Anterior cingulate cortex (tissue), 58 donors: ENCODE data around the gene SELENOV.
A peak's percentile ranks its signal among the peaks of the same experiment; 100 is the strongest.

Source experiments
- DNase-seq, 58 donors: peaks; one replicate each; lab custom pipeline; 2025; lab: John Stamatoyannopoulos, UW

The SELENOV gene

DNA sequence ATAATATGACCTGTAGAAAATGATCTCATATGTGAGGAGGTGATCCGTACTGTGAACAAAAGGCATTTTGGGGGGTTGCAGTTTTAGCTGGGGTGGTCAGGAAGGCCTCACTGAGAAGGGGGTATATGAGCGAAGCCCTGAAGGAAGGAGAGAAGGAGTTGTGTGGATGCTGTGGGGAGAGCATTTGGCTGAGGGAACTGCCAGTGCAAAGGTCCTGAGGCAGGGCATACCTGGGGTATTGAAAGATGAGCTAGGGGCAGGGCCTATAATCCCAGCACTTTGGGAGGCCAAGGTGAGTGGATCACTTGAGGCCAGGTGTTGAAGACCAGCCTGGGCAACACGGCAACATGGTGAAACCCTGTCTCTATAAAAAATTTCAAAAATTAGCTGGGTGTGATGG lies 2.5 kb downstream of the SELENOV start:
- no peak for DNase-seq

DNA sequence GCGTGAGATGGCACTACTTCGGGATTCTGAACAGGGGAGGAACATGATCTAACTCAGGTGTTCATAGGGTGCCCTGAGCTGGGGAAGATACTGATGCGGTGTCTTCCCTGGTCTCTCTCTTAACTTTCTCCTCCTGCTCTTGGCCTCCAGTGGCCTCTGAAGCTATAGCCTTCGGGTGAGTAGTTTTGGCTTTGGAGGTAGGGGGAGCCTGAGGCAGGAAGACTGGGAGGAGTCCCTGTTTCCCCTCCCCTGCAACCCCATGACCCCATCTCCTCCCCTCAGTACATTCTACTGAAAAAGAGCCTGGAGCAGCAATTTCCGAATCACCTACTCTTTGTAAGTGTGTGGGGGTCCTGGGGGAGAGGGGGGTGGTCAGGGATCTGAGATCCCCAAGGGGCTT lies 3.5 kb downstream of the SELENOV start:
- DNase-seq: no peak

DNA sequence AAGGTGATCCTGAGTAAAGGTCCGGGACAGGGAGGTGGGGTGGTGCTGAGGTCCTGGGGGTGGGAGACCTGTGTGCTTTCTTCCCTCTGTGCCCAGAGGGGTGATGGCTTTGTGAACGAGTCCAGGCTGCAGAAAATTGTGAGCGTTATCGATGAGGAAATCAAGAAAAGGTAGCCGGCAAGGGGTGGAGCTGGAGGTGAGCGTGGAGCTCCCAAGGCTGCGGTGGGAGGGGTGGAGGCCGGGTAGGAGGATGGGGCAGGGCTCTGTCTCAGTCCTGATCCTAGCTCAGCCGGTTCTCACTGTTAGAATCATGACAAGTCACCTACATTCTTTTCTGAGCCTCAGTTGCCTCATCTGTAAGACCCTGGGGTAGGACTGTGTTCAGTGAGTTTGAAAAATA lies 4.0 kb downstream of the SELENOV start:
- DNase-seq: no peak

DNA sequence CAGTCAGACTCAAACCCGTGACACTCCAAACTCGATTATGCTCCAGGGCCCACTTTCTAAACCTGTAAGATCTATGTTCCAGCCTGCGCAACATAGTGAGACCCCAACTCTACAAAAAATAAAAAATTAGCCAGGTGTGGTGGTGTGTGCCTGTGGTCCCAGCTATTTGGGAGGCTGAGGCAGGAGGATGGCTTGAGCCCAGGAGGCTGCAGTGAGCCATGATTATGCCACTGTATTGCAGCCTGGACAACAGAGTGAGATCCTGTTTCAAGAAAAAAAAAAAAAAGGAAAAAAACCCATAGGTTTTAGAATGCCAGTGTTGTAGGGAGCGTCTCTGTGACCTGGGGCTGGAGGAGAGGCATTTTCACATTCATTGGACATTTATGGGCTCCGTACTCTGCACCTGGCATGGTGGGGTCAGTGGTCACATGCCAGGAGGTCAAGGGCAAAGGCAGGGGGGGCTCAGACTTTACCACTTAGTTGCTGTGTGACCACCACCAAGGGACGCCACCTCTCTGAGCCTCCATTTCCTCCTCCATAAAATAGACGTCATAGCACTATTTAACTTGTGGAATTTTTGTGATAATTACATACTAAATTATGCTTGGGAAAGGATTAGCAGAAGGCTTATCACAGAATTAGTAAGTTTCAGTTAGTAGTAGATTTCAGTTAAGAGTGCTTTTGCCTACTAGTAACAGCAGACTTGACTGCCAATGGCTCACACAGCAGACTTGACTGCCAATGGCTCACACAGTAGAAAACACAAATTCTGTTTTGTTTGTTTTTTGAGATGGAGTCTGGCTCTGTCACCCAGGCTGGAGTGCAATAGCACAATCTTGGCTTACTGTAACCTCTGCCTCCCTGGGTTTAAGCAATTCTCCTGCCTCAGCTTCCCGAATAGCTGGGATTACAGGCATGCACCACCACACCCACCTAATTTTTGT lies 5.9 kb downstream of the SELENOV start:
- no peak for DNase-seq

DNA sequence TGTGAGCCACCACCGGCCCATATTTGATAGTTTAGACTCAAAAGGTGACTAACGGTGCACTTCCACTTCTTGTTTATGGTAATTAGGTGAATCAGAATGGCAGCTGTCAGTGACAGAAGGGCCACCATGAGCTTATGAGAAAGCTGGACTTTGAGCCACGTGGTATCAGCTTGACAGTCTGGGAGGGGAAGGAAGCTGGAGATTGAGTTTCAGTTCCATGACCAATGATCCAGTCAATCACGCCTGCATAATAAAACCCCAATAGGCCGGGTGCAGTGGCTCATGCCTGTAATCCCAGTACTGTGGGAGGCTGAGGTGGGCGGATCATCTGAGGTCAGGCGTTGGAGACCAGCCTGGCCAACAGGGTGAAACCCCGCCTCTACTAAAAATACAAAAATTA lies 9.6 kb downstream of the SELENOV start:
- DNase-seq: no peak

DNA sequence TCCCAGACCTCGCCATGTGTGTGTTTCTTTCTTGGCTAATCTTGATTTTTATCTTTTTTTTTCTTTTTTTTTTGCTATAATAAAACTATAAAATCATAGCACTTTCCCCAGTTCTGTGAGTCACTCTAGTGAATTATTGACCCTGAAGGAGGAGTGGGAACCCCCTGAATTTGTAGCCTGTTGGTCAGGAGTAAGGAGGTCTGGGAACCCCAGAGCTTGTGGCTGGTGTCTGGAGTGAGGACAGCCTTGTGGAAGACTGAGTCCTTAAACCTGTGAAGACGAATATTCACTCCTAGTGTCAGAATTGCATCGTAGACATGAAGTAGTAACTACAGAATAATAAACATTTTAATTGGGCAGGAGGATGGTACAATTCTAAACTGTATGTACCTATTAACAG lies 10.3 kb downstream of the SELENOV start:
- no peak for DNase-seq

DNA sequence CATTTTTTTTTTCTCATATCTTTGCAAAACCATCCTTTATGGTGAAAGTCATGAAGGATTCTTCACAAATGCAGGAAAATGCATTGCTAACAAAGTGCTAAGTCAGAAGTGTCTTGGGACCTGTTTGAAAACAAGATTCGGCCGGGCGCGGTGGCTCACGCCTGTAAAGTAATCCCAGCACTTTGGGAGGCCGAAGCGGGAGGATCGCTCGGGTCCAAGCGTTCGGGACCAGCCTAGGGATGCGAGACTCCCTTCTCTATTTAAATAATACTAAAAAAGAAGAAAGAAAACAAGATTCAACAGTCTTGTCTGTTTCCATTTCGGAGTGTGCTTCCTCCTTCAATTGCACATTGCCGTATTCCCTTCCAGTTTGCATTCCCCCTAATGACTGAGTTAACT lies 16.9 kb downstream of the SELENOV start:
- DNase-seq: no peak

DNA sequence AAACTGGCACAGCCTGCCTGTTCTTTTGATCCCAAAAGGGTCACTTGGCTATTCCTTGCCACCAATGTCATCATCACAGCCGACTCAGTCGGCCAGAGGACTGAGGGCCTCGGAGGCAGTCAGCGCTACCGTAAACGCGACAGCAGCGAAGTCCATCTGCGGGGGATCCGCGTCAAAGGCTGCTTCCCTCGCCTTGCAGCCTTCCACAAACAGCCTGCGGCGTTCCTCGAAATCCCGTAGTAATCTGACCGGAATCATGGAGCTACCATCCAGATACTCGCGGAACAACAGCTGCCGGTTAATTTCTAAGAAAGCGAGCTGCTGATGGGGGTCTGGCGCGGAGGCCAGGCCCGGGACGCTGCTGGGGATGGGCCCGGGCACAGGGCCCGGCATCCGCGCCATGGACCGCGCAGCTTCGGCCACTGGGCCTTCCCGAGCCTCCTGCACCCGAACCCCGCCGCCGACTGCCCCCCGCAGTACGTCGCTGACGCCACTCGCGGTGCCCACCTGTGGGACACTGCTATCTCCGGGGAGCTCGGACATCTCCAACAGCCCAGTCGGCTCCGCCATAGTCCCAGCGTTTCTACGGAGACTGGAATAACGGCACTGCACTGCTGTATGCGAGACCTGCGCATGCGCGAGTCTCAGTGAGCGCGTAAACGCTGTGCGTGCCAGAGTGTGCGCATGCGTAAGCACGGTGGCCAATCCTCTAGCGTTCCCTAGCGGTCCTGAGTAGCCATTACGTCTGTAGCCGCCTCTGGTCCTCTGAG lies 17.5 kb downstream of the SELENOV start, which contains the start of gene EID2B:
Gene EID2B (minus strand): TSS at position 620 of the 770 bp plus-strand sequence. CDS start 50 bp downstream, at position 570.
- DNase-seq: peak; percentile 65 to 95 (median 89)

DNA sequence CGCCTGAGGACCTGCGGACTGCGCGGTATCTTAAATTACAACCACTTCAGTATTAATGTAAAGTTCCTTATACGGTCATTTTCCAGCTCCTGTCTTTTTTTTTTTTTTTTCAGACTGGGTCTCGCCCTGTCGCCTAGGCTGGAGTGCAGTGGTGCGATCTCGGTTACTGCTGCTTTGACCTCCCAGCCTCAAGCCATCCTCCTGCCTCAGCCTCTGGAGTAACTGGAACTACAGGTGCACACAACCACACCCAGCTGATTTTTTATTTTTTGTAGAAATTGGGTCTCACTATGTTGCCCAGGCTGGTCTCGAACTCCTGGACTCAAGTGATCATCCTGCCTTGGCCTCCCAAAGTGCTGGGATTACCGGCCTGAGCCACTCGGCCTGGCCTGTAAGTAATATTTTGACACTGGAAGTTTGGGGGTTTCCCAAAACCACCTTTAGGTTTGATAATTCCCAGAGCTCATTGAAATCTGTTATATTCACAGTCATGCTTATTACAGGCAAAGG lies 18.1 kb downstream of the SELENOV start:
- DNase-seq: no peak

DNA sequence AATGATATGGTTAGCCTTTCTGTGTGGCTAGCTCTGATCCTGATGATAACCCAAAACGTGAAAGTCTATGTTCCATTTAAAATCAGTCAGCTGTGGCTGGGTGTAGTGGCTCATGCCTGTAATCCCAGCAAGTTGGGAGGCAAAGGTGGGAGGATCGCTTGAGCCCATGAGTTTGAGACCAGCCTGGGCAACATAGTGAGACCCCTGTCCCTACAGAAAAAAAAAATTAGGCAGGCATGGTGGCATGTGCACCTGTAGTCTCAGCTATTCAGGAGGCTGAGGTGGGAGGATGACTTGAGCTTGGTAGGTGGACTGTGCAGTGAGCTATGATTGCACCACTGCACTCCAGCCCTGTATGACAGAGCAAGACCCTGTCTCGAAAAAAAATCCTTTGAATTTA lies 18.9 kb downstream of the SELENOV start:
- no peak for DNase-seq

DNA sequence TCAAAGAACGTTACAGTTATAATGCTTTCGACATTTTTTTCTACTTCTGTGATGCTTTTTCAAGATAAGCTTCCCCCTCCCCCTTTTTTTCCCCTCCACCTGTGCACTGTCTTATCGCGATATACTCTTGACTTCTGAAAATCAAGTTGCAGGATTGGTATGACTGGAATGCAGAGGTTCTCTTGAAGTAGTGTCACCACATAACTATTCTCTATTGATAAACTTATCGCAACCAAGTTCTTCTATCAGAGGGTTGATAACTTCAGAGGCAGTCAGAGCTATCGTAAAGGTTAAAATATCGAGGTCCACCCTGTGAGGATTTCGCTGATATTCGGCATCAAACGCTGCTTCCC lies 24.2 kb downstream of the SELENOV start:
- DNase-seq: no peak

DNA sequence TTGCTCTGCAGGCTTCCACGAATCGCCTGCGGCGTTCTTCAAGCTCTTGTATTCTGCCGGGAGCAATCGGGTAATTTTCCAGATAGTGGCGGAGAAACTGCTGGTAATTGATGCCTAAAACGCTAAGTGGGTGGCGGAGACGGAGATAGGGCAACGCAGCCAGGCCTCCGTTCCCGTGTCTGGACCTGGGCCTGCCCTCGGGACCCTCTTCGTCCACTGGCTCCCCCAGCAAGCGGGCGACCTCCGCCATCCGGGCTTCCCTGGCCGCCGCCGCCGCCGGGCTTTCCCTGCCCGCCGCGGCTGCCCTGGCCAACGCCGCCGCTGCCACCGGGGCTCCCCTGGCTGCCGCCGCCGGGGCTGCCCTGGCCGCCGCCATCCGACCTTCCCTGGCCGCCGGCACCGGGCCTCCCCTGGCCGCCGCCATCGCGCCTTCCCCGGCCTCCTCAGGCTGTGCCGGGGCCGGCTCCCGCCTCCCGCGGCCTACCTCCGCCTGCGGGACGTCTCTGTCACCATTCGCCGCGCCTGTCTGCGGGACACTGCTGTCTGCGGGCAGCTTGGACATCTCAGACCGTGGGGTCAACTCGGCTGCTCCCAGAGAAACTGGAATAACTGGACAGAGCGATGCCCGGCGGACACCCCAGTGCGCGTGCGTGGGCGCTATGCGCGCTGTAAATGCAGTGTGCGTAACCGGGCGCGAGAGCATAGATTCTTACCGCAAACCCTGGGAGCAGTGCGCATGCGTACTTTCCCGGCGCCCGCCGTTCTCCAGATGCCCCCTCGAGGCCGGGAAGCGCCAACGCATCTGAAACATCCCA lies 24.8 kb downstream of the SELENOV start, which contains the start of gene EID2:
Gene EID2 (minus strand): TSS at position 644 of the 815 bp plus-strand sequence. CDS start 82 bp downstream, at position 562.
- peak; percentile 42 to 97 (median 91) for DNase-seq

DNA sequence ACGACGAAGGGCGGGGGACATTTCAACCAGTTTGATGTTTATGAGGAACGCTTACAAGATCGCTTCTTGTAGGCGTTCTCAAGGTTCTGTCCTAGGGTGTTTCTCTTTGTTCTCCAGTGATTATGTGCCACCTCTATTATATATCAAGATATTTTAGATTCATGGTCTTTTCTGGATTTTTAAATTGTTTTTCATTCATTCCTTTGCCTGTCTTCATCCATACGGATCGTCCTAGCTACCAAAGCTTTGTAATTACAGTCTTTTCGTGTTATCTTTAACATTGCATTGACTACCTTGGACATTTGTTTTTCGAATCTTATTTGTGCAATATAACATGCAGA lies 25.4 kb downstream of the SELENOV start:
- DNase-seq: no peak

DNA sequence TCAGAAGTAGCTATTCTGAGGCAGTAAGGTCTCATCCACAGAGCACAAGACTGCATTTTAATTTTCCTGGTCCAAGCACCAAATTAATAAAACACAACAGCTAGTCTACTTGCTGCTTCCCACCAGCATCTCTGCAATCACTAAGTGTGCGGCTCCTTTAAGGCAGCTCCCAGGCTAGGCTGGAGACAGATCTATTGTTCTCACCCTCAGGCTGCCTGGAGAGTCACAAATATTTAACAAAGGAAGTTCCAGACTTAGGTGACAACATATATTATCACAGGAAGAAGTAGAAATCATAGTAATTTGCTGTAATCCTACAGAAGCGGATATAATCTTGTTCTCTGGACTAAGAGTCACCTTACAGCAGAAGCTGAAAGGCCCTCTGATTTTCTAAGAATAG lies 27.3 kb downstream of the SELENOV start:
- DNase-seq: peak in 3 of 58 donors; percentile 5 to 13 (median 12)

DNA sequence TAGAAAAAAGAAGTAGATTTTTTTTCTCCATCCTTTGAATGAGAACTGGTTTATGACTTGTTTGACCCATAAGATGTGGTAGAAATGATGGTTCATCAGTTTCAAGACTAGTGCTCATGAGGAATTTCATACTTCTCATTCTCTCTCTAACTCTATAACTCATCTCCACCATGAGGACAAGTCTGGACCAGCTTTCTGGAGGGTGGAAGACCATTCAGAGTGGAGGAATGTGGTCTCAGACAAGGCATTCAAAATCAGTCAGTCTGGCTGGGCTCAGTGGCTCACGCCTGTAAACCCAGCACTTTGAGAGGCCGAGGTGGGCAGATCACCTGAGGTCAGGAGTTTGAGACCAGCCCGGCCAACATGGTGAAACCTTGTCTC lies 28.5 kb downstream of the SELENOV start:
- no peak for DNase-seq

DNA sequence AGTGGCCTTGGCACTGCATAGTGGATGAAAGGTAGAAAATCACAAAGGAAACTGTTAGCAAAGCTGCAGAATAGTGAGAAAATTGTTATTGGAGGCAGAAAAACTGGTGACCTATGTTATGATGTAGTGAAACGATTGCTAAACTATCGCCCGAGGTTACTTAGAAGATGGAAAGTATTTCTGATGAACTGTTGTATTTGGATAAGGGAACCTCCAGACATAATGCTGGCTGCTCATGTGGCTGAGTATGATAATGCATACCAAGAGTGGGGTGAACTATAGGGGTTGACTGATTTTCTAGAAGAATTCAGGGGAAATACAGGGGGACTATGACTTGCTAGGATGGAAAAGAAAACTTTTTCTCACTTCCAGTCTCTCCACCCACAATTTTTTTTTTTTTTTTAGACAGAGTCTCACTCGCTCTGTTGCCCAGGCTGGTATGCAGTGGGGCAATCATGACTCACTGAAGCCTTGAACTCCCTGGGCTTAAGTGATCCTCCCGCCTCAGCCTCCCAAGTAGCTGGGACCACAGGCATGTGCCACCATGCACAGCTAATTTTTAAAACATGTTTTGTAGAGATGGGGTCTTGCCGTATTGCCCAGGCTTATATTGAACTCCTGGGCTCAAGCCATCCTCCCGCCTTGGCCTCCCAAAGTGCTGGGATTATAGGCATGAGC lies 29.4 kb downstream of the SELENOV start:
- no peak for DNase-seq

DNA sequence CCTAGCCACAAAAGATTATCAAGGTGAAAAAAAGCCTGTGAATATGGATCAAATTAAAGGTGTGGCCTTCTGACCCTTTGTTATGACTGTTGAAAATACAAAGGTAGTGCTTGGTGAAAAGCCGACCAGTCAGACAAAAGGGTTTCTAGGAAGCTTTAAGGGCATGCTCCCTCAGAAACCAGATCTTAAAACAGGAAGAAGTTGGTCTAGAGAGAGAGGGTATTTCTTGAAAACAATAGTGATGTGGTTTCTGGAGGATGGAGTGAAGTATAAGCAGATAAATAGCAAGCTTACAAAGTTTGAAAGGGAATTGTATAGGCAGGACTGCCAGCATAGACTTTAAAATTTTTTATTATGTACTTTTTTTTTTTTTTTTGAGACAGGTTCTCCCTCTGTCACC lies 30.0 kb downstream of the SELENOV start:
- no peak for DNase-seq

DNA sequence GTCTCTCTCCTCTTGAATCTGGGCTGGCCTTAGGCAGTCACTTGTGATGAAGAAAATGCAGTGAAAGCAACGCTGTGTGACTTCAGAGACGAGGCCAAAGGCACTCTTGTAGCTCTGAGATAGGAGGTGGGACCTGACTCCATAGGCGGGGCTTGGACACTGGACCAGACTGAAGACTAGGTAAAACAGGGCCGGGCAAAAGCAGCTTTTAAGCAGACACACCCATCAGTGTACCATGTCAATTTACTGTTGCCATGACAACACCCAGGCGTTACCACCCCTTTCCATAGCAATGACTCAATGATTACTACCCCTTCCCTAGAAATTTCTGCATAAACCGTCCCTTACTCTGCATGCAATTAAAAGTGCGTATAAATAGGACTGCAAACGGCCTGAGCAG lies 31.7 kb downstream of the SELENOV start:
- DNase-seq: no peak

DNA sequence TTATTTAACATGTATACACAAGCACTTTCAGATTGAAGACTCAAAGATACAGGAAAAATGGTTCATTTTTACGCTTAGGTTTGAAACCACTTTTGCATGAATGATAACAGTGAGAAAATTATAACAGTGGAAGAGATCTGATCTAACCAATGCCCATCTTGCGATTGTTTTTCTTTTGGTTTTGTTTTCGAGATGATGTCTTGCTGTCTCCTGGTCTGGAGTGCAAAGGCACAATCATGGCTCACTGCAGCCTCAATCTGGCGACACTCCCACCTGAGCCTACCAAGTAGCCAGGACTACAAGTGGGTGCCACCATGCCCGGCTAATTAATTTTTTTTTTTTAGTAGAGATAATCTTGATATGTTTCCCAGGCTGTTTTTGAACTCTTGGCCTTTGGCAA lies 35.3 kb downstream of the SELENOV start:
- no peak for DNase-seq

DNA sequence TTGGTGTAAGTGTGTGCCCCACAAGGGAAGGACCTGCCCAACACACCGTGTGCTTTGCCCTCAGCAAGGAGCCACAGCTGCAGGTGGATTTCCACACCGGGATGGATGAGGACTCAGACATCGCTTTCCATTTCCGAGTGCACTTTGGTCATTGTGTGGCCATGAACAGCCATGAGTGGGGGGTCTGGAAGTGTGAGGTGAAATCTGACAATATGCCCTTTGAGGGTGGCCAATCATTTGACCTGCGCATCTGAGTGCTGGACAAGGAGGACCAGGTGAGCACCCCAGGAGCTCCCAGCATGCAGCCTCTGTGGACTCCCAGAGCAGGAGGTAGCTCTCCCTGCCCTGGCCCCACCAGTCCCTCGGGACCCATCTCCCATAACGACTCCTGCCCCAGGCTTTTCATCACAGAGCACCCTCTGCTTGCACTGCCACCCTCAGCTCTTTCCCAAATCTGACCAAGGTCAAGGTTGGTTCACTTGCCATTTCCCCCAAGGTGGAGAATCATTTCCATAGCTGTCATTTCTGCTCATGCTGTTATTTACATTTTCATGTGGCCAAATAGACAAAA lies 38.2 kb downstream of the SELENOV start:
- no peak for DNase-seq
